Stimulated activated naive CD8-positive, alpha-beta T cell treated with anti-CD3 and anti-CD28 coated beads, Interleukin-15, Interleukin-2, amounts not matched to agents 100 U/mL and 50 U/mL, for 24 hours (primary cell): ENCODE results near the gene PRSS27.
A peak's percentile ranks its signal among the peaks of the same experiment; 100 is the strongest.

Experiments used
- ATAC-seq: fragments of 150-1000 bp; cut with Tn5 transposase; one replicate; pipeline ENCODE4 v1.10.0; 2021
- DNase-seq: peaks from one replicate; pipeline ENCODE4 v3.0.0; 2021

The PRSS27 gene

DNA sequence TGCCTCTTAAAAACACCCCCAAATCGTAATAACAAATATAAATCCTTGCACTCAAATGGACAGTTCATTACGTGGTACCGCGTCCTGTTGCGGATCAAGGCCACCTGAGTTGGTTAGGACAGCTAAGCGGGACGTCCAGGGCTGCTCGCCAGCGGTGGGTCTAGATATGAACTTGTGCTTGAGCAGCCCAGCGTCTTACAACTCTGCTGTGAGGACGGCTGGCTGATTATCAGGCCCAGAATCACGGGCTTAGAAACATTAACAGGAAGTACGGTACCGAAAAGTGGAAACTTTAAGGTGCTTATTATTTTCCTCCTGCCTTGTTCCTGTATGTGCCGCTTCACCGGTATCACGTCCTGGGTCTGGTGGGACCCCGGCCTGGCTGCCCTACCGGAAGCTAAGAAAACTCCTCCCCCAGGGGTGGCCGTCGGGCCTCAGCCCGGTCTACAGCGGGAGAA is 31.6 kb upstream of the PRSS27 start:
- DNase-seq (no peak), ATAC-seq (peak; percentile 25)

DNA sequence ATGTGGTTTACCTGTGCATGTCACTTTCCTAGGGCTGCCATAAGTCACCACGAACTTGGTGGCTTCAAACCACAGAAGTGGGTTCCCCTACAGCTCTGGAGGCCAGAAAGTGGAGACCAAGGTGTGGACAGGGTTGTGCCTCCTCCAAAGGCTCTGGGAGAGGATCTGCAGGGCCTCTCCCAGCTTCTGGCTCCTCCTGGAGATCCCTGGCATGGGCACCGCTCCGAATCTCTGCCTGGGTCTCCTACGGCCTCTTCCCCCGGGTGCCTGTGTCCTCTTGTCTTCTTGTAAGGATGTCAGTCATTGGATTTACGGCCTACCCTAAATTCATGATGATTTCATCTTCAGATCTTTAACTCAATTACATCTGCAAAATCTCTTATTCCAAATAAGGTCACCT is 29.9 kb upstream of the PRSS27 start:
- DNase-seq (no peak), ATAC-seq (no peak)

GRCh38 chr16:2749476-2749875 is 29.5 kb upstream of the PRSS27 start:
- no peak for DNase-seq
- no peak for ATAC-seq

DNA sequence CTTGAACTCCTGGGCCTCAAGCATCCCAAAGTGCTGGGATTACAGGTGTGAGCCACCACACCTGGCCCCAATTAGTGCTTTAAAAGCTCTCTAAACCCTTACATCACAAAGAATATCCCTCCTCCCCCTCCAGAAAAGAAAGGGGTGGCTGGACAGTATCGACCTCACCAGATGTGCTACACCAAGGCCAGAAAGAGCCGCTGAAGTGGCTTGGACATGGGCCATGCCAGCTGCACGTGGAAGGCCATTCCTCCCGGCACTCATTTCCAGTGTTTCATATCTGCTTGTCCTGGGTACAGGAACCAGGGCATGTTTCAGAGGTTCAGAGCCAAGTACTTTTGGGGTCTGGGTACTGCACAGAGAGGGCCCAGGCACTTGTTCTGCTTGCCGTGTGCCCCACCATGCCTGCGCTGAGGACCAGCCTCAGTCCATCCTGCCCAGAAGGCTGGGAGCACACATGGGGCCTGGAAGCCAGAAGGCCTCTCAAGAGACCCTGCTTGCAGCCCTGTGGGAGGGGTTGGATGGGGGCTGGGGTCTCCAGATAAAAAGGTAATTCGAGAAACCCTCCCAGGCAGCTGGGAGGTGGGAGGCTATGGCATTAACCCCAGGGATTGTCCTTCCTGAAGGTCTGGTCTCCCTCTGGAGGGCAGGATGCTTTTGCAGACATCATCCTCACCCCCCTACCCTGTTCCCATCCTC is 28.9 kb upstream of the PRSS27 start:
- ATAC-seq (no peak), DNase-seq (no peak)

DNA sequence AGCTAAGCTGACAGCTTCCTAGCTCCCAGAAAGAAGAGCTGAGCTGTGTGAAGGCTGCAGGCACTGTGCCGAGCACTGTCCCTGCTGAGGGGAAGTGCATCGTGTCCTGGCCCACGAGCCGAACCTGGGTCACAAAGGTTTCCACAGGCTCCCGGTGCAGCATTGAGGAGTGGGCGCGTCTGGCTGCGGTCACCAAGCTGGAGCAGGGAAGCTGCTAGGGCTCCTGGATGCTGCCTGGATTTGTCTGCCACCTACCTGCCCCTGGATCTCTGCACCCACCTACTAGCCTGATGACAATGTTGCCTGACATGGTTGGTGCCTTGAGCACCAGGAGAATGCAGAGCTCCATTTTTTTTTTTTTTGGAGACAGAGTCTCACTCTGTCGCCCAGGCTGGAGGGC is 25.9 kb upstream of the PRSS27 start:
- ATAC-seq (no peak), DNase-seq (no peak)

DNA sequence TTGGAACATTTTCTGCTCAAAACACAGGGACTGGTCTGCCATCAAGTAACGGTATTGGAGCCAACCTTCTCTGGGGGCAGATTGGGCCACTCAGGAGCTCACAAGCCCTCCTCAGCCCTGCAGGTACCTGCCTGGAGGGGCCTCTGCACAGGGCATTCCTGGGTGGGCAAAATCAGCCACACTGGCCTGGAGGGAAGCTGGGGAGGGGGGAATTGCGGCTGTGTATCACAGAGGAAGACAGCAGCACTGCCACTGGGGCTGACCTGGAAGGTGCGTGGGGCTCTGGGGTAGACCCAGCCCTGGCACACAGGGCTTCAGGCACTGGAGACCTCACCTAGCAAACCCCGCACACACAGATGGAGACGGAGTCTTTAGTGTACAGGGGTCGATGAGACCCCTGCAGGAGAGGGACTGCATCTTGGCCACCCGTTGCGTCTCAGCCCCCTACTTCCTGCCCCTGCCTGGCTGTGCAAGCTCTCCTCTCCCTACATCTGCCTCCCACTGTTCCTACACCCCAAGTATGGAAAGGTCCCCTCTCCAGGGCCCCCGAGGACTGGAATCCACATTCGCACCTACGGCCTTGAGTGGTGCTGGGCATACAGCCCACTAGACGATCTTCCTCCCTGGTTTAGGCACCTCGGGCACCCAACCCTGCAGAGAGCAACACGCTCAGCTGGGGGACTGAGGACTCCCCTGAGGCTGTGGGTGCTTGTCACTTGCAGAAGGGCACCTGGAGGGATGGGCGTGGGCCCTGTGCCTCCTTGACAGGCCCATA is 25.3 kb upstream of the PRSS27 start:
- ATAC-seq: no peak
- DNase-seq: no peak

GRCh38 chr16:2744711-2745110 is 24.7 kb upstream of the PRSS27 start:
- DNase-seq (no peak), ATAC-seq (no peak)

DNA sequence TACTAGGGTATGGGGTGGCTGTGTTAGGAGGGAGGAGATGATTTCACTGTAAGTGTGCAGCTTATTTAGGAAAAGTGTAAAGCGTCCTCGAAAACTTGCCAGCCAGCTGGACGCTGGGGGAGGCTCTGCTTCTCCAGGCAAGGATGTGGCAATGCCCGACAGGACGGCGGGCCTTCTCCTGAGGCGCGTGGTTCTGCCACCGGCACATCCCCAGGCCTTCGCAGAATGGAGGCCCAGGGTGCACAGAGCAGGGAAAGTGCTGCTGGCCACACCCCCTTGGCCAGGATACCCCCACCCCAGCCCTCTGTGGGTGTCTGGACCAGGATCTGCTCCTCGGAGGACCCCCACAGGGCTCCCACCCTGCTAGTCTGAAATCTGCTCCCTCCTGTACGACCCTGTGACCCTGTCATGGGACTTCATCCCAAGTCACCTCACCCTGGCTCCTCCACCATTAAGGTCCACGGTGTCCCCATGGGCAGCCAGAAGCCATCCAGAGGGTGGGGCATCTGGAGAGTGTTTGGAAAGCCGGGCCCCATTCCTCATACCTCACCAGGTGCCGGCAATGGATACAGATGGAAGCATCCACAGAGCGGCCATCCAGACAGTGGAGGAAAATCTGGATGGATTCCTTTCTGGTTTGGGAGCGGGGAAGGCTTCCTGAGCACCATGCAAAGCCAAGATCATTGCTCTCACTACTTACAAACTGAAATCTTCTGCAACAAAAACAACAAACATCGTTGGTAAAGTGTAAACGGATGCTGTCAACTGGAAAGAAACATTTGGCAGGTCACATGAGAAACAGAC is 23.2 kb upstream of the PRSS27 start:
- ATAC-seq (no peak), DNase-seq (no peak)

GRCh38 chr16:2742323-2743006 is 22.4 kb upstream of the PRSS27 start:
- no peak for ATAC-seq
- no peak for DNase-seq

DNA sequence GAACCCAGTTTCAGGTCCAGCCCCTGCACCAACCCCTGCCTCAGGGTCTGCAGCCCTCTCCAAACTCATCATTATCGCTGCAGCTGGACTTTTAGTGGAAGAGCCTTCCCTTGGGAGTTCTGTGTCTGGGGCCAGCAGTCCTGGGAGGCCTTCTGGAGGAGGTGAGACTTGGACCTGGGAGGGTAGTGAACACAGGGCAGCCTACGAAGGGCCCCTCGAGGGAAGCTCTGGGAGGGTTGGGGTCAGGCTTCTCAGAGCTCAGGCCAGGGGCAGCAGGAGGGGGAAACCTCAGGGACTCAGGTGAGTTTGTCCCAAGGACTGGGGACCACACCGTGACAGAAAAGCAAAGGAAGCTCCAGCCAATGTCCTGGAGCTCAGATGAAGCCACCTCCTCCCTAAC is 21.1 kb upstream of the PRSS27 start:
- DNase-seq (no peak), ATAC-seq (no peak)

GRCh38 chr16:2740476-2740875 is 20.5 kb upstream of the PRSS27 start:
- DNase-seq (no peak), ATAC-seq (peak; percentile 11)

DNA sequence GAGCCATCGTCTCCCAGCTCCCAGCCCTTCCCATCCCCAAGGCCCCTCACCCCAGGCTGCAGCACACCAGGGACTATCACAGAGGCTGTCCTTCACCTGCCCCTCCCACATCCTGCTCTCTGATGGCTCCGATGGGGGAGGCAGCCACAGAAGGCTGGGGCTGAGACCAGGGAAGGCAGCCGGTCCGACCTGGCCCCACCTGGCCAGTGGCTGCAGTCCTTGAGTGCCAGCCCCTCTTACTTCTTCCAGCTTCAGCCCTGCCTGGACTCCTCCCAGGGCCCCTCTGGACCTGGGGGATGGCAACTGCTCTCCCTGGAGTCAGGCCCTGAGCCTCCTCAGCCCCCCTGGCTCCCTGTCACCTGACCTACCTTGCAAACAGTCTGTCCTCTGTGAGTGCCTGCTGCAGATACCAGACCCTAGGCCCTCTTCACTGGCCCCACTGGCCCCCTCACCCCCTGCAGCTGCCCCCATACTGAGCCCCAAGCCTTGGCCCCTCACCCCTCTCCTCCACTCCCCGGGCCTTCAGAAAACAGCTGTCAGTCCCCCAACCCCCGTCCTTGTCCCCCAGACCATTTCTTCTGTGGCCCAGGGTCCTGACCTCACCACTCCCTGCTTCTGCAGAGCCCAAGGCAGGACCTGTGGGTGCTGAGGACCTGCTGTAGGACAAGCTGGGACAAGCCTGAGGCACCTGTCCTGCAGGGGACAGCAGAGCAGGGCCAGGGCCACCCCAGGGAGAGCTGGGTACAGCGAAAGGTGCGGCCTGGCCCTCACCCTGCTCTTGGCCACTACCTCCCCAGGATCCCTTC is 19.8 kb upstream of the PRSS27 start:
- ATAC-seq (no peak), DNase-seq (no peak)

DNA sequence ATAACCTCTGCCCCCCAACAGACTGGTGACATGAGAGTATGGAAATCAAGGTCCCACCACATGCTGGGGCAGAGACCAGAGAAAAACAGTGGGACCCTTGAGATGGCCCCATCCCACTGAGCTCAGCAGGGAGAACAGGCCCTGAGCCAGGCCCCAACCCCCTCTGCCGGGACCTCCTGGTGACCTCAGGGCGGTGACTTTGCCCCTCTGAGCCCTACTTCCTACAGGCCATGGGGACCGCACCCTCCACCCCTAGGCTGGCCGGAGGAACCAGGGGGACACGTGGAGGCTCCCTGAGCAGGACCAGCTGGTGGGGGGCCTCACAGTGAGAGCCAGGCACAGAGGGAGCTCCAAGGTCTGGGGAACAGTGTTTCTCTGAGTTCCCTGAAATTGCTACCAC is 18.6 kb upstream of the PRSS27 start:
- ATAC-seq (no peak), DNase-seq (no peak)

GRCh38 chr16:2737895-2738418 is 17.9 kb upstream of the PRSS27 start:
- DNase-seq: no peak
- ATAC-seq: no peak

GRCh38 chr16:2737238-2737605 is 17.2 kb upstream of the PRSS27 start:
- ATAC-seq (no peak), DNase-seq (no peak)

DNA sequence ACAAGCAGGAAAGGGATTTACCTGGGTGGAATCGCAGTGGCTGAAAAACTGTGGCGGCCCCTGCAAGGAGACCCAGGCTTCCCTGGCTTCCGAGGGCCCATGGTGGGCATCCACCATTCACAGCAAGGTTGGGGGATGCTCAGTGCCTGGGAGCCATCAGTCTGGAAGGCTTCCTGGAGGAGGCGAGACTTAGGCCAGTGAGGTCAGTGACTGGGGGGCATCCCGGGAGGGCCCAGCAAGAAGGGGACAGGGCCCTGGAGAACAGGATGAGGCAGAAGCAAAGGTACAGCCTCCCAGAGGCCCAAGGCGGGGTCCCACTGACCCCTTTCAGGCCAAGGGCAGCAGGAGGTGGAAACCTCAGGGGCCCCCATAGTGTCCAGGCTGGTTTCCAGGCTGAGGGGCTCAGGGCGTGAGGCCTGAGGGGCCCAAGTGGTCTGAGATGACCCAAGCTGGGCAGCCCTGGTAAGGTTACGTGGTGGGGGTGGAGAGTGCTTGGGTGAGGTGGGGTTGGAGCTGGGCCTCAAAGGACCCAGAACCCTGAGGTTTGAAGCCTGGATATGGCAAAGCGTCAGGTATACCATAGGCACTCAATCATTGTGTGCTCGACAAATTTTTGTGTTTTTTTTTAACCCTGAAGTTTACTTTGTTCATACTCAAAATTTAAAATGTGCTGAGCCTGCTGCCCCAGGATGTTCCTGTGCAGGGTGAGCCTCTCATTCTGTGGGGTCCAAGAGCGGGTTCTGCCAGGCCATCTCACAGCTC is 16.6 kb upstream of the PRSS27 start:
- ATAC-seq (no peak), DNase-seq (no peak)

DNA sequence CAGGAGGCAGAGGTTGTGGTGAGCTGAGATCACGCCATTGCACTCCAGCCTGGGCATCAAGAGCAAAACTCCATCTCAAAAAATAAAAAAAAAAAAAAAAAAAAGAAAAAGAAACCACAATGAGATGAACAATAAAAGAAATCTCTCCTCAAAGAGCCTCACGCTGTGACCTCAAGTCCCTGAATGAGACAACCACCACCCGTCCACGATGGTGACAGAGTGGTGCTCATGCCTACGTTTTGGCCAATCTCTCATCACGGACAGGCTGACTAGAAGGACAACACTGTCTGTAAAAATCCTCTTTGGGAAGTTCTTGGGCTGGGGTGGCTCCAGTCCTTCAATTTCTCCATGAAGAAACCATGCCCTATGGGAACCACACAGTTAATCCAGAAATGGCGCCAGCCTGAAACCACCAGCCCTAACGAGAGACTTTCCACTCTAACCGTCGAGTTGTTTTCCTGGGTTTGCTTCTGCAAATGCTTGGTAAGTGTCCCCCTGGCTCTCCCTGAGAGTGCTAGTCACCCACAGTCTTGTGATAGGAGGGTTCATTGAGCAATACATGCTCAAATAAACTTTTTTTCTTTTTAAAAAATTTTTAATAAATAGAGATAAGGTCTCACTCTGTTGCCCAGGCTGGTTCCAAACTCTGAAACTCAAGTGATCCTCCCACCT is 15.0 kb upstream of the PRSS27 start:
- ATAC-seq: no peak
- no peak for DNase-seq

- ATAC-seq (peak; percentile 77), DNase-seq (no peak)
Observed at GRCh38 chr16:2728034-2728433, 8.0 kb upstream of the PRSS27 start.

DNA sequence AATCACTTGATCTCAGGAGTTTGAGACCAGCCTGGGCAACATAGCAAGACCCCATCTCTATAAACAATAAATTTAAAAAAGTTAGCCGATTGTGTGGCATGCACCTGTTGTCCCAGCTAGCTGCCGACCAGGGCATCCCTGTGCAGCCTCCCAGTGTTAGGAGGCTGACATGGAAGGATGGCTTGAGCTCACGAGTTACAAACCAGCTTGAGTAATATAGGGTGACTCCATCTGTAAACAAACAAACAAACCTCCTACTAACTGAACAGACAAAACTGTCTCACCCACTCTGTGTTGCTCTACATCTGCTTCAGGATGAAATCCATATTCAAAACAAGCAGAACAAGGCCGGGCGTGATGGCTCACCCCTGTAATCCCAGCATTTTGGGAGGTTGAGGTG is 6.9 kb upstream of the PRSS27 start:
- no peak for ATAC-seq
- DNase-seq: no peak

- DNase-seq (no peak), ATAC-seq (no peak)
Observed at GRCh38 chr16:2724816-2725348, 4.9 kb upstream of the PRSS27 start.
